ENCODE results near the gene PIK3C2G. TPM values are rescaled to one million over a fixed set of nuclear protein-coding genes. Genes with fewer than 3 reads are reported as not detected.

The PIK3C2G gene
- total and polyA plus RNA-seq, 8 donors = 0.29 to 191 (median 48.7) TPM

DNA sequence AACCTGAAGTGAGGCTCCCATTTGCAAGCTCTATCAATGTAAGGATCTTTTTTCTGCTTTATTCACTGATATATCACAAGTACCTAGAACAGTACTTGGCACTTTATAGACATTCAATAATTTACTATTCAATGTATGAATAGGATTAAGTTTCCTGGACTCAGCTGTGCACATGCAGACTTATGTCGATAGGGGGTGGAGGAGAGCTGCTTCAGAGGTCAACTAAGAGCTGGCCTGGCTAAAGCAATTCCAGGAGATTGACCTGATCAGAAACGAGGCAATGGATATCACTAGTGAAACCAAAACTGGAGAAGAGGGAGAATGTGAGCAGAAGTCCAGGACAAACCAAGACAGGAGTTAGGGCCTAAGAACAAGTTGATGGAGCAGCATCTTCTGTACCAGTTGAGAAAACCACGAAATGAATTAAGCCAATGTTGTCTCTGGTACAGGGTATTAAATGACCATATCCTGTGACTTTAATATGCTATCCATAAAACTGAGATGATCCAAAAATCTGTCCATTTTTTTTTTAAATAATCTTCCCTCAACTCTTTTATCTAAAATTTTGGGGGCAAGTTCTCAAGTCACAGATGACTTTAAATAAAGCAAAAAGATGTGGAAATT lies 169.2 kb downstream of the PIK3C2G start:
- intact Hi-C loops (cut with DNase I; ENCODE audit: low total_unique reads) = no loop called here
- H3K4me3 ChIP-seq = no peak overlapping the region
- DNase-seq = peak; percentile 40 to 70
- no peak for TF ChIP-seq EP300 (IDR thresholded peaks at IDR 0.05)
- TF ChIP-seq, protein P1, sequence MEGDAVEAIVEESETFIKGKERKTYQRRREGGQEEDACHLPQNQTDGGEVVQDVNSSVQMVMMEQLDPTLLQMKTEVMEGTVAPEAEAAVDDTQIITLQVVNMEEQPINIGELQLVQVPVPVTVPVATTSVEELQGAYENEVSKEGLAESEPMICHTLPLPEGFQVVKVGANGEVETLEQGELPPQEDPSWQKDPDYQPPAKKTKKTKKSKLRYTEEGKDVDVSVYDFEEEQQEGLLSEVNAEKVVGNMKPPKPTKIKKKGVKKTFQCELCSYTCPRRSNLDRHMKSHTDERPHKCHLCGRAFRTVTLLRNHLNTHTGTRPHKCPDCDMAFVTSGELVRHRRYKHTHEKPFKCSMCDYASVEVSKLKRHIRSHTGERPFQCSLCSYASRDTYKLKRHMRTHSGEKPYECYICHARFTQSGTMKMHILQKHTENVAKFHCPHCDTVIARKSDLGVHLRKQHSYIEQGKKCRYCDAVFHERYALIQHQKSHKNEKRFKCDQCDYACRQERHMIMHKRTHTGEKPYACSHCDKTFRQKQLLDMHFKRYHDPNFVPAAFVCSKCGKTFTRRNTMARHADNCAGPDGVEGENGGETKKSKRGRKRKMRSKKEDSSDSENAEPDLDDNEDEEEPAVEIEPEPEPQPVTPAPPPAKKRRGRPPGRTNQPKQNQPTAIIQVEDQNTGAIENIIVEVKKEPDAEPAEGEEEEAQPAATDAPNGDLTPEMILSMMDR (IDR thresholded peaks at IDR 0.05) = peak in 5 of 7 experiments; percentile 43 to 67 (median 53)
- TF ChIP-seq POLR2AphosphoS5 (IDR thresholded peaks at IDR 0.05) = peak in 1 of 3 donors; percentile 14
- H3K27ac ChIP-seq = no peak overlapping the region
- 28 to 35% (median 32%) methylated on average over 3 of the region's 3 CpGs for WGBS, 5 donors
- H3K27me3 ChIP-seq = no peaks in the 10 kb centered on the region
- H3K4me1 ChIP-seq = no peaks in the 10 kb centered on the region
- no peaks in the 10 kb centered on the region for H3K9me3 ChIP-seq
- peaks cover 0 to 5% (median 0%) of the 10 kb centered on the region in 4 donors for H3K36me3 ChIP-seq

DNA sequence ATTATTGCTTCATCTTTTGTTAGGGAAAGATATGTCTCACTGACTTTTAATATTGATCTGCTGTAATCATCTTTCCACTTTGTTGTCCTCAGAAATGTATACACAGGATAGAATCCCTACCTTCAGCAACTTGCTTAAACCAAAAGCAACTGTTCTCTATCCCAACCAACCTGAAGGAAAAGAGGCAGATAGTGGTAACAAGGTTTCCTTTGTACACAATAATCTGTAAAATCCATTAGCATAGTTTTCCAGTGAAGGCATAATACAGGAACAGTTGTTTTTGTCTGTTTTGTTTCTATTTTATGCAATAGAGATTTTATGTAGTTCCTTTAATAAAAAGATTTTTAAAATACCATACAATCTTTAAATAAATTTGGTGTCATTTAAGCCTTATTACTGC lies 170.5 kb downstream of the PIK3C2G start:
- TF ChIP-seq, protein P1 (IDR thresholded peaks at IDR 0.05) = no peak
- TF ChIP-seq POLR2AphosphoS5 (IDR thresholded peaks at IDR 0.05) (no peak), POLR2A (IDR thresholded peaks at IDR 0.05) (no peak), EP300 (IDR thresholded peaks at IDR 0.05) (no peak)
- H3K27me3 ChIP-seq = no peaks in the 10 kb centered on the region
- no peak overlapping the region for H3K27ac ChIP-seq
- intact Hi-C loops (cut with DNase I; ENCODE audit: low total_unique reads) = no loop called here
- no peak for DNase-seq
- H3K9me3 ChIP-seq = no peaks in the 10 kb centered on the region
- H3K4me3 ChIP-seq = no peak overlapping the region
- H3K4me1 ChIP-seq = no peaks in the 10 kb centered on the region
- peaks cover 0 to 5% (median 0%) of the 10 kb centered on the region in 4 donors for H3K36me3 ChIP-seq

DNA sequence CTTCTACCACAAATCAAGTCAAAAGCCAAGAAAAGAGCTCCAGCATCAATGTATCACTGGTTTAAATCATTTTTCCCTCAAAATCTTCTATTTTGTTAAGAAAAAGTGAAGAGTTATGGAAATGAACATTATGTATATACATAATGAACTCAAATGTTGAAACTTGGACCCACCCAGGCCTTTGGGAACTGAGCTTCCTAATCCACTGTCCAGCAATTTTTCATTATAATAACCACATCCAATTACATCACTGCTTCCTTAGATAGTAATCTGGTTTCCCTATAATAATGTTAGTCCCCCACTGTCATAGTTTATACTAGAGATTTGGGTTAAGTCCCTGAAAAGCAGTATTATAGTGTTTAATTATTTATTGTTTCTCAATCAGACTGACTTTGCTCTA lies 170.9 kb downstream of the PIK3C2G start:
- intact Hi-C loops (cut with DNase I; ENCODE audit: low total_unique reads) = no loop called here
- TF ChIP-seq, protein P1 (IDR thresholded peaks at IDR 0.05) = no peak
- TF ChIP-seq EP300 (IDR thresholded peaks at IDR 0.05) (no peak), POLR2AphosphoS5 (IDR thresholded peaks at IDR 0.05) (no peak), POLR2A (IDR thresholded peaks at IDR 0.05) (no peak)
- no peak overlapping the region for H3K4me3 ChIP-seq
- peak in 1 of 2 donors; percentile 63 for DNase-seq
- H3K9me3 ChIP-seq = no peaks in the 10 kb centered on the region
- no peaks in the 10 kb centered on the region for H3K27me3 ChIP-seq
- H3K4me1 ChIP-seq = no peaks in the 10 kb centered on the region
- no peak overlapping the region for H3K27ac ChIP-seq
- H3K36me3 ChIP-seq = peaks cover 0 to 5% (median 0%) of the 10 kb centered on the region in 4 donors

DNA sequence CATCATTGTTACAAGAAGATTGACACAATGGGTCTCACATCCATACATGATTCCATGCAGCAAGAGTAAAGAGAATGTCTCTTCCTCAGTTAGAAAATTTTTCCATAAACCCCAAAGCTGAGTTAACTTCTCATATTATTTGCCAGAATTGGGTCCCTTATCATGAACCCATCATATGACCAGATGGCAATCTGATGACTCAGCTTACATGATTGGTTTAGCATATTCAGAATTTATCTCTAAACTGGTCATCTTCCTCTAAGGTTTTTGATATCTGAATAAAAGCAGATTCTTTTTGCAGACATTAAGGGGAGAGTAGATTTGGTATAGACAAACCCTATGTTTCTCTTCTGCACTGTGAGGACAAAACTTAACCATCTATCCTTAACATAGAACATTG lies 174.9 kb downstream of the PIK3C2G start:
- intact Hi-C loops (cut with DNase I; ENCODE audit: low total_unique reads) = no loop called here
- Histone ChIP-seq H3K4me3 (no peak overlapping the region), H3K36me3 (peaks cover 0 to 3% (median 0%) of the 10 kb centered on the region in 4 donors), H3K27ac (no peak overlapping the region), H3K27me3 (no peaks in the 10 kb centered on the region), H3K9me3 (no peaks in the 10 kb centered on the region), H3K4me1 (no peaks in the 10 kb centered on the region)
- no peak for DNase-seq
- TF ChIP-seq POLR2A (IDR thresholded peaks at IDR 0.05) = no peak
- TF ChIP-seq EP300 (IDR thresholded peaks at IDR 0.05) = no peak
- no peak for TF ChIP-seq POLR2AphosphoS5 (IDR thresholded peaks at IDR 0.05)
- TF ChIP-seq, protein P1 (IDR thresholded peaks at IDR 0.05) = no peak

Measured in stomach (tissue), 9 donors.